SK-N-SH (cell line): Measurements from ENCODE around the gene RNASEH1. TPM values are rescaled to one million over a fixed set of nuclear protein-coding genes. Genes with fewer than 3 reads are reported as not detected.
A peak's percentile ranks its signal among the peaks of the same experiment; 100 is the strongest.

Source experiments
- CTCF ChIA-PET: fragments of 300-600, 350-600 bp; formaldehyde crosslinking; extraction: SDS; loops from one replicate; lab custom pipeline; 2021; lab: Yijun Ruan, JAX
- POLR2A ChIA-PET: fragments of 350-600 bp; sonication (Branson Sonifier 250); formaldehyde crosslinking; extraction: SDS; loops from one replicate; lab custom pipeline; 2020; ENCODE audit warnings: antibody characterized with exemption, inconsistent platforms; lab: Yijun Ruan, JAX
- DNase-seq: peaks from one replicate; pipeline ENCODE4 v3.0.0; 2012
- H2AFZ ChIP-seq: fragments of 200-600 bp; sonication (generic); 2 replicates; pipeline ENCODE4 v1.8.1; 2016; ENCODE audit warnings: antibody characterized with exemption, mild to moderate bottlenecking, low read depth
- H3F3A ChIP-seq: fragments of 200-600 bp; sonication (generic); replicated peaks from 2 replicates; pipeline ENCODE3; 2016; ENCODE audit warnings: antibody characterized with exemption, mild to moderate bottlenecking; ENCODE audit not compliant: insufficient read depth
- H3K27ac ChIP-seq, 2 experiments: fragments of 200-500 bp in 1 of 2; fragments of 200-600 bp in 1 of 2; sonication (Bioruptor generic) in 1 of 2; sonication (generic), shearing (Covaris generic) in 1 of 2; 2 replicates each; pipeline versions ENCODE4 v1.5.1 to v1.6.1; 2014 to 2016; ENCODE audit warnings: low read depth in 2 of 2, inconsistent platforms in 1 of 2, low read length in 1 of 2, mild to moderate bottlenecking in 1 of 2, mixed read lengths in 1 of 2
- H3K27me3 ChIP-seq: fragments of 200-600 bp; sonication (generic), shearing (Covaris generic); 2 replicates; pipeline ENCODE4 v1.6.1; 2016; ENCODE audit warnings: mixed run types; ENCODE audit not compliant: insufficient read depth
- H3K36me3 ChIP-seq, 2 experiments: fragments of 200-500 bp in 1 of 2; fragments of 200-600 bp in 1 of 2; sonication (Bioruptor generic) in 1 of 2; sonication (generic) in 1 of 2; replicated peaks in 1 of 2; 2 replicates each; pipeline versions ENCODE3 to v1.5.1; 2014 to 2016; ENCODE audit warnings: low read length in 1 of 2, mild to moderate bottlenecking in 1 of 2; ENCODE audit not compliant: insufficient read depth in 2 of 2, control insufficient read depth in 1 of 2
- H3K4me1 ChIP-seq, 2 experiments: fragments of 200-500 bp in 1 of 2; fragments of 200-600 bp in 1 of 2; sonication (Bioruptor generic) in 1 of 2; sonication (generic), shearing (Covaris generic) in 1 of 2; 2 replicates each; pipeline versions ENCODE4 v1.5.1 to v1.6.1; 2014 to 2016; ENCODE audit warnings: low read depth in 1 of 2, low read length in 1 of 2, mixed run types in 1 of 2; ENCODE audit not compliant: insufficient read depth in 2 of 2, control insufficient read depth in 1 of 2
- H3K4me2 ChIP-seq: fragments of 200-600 bp; sonication (generic), shearing (Covaris generic); 2 replicates; pipeline ENCODE4 v1.6.1; 2017; ENCODE audit warnings: mixed run types
- H3K4me3 ChIP-seq, 2 experiments: fragments of 200-500 bp in 1 of 2; fragments of 200-600 bp in 1 of 2; sonication (Bioruptor generic) in 1 of 2; sonication (generic), shearing (Covaris generic) in 1 of 2; 2 replicates each; pipeline versions ENCODE4 v1.5.1 to v1.8.1; 2014 to 2016; ENCODE audit warnings: low read depth in 2 of 2, inconsistent platforms in 1 of 2, low read length in 1 of 2, mild to moderate bottlenecking in 1 of 2, mixed read lengths in 1 of 2, moderate library complexity in 1 of 2
- H3K79me2 ChIP-seq: fragments of 200-600 bp; sonication (generic); 2 replicates; pipeline ENCODE4 v1.8.1; 2017; ENCODE audit warnings: mild to moderate bottlenecking; ENCODE audit not compliant: insufficient read depth
- H3K9ac ChIP-seq: fragments of 200-600 bp; sonication (generic); 2 replicates; pipeline ENCODE4 v1.6.1; 2017; ENCODE audit warnings: mixed run types
- H3K9me2 ChIP-seq: fragments of 200-600 bp; sonication (generic); 2 replicates; pipeline ENCODE4 v1.6.1; 2017; ENCODE audit warnings: mixed run types
- H3K9me3 ChIP-seq: fragments of 200-600 bp; sonication (generic); 2 replicates; pipeline ENCODE4 v1.6.1; 2017; ENCODE audit warnings: mixed run types, mild to moderate bottlenecking, moderate library complexity
- H4K20me1 ChIP-seq: fragments of 200-600 bp; sonication (generic); 2 replicates; pipeline ENCODE4 v1.6.1; 2017; ENCODE audit warnings: mild to moderate bottlenecking, mixed run types; ENCODE audit not compliant: insufficient read depth
- CTCF ChIP-seq: fragments of 200-600 bp; sonication (generic); IDR thresholded peaks from 2 replicates; pipeline ENCODE4 v1.6.1; 2017; ENCODE audit warnings: antibody characterized with exemption, mild to moderate bottlenecking, moderate library complexity
- ELF1 ChIP-seq: IDR thresholded peaks from 2 replicates; pipeline ENCODE4 v1.4.0; 2012
- EP300 ChIP-seq, 2 experiments: IDR thresholded peaks; 2 replicates each; pipeline versions ENCODE4 v1.4.0 to v1.6.1; 2012; ENCODE audit warnings: borderline replicate concordance in 1 of 2, low read depth in 1 of 2, low read length in 1 of 2
- EZH2phosphoT487 ChIP-seq: fragments of 200-600 bp; sonication (generic); IDR thresholded peaks from 2 replicates; pipeline ENCODE4 v1.6.1; 2017; ENCODE audit warnings: low read depth, mixed run types, mild to moderate bottlenecking, antibody characterized with exemption, moderate library complexity, borderline replicate concordance
- FOSL2 ChIP-seq: IDR thresholded peaks from 2 replicates; pipeline ENCODE4 v1.4.0; 2012; ENCODE audit warnings: low read depth, mild to moderate bottlenecking, moderate library complexity, borderline replicate concordance
- FOXM1 ChIP-seq: IDR thresholded peaks from 2 replicates; pipeline ENCODE4 v1.4.0; 2012; ENCODE audit warnings: low read depth, mild to moderate bottlenecking
- GABPA ChIP-seq: IDR thresholded peaks from 2 replicates; pipeline ENCODE4 v1.4.0; 2012; ENCODE audit warnings: low read depth, mild to moderate bottlenecking
- MEF2A ChIP-seq: IDR thresholded peaks from 2 replicates; pipeline ENCODE4 v1.4.0; 2012; ENCODE audit warnings: low read depth, borderline replicate concordance
- MXI1 ChIP-seq: IDR thresholded peaks from 2 replicates; pipeline ENCODE4 v1.6.1; 2012; ENCODE audit warnings: mild to moderate bottlenecking, low read depth, low read length, improper control_type of control experiment
- NRF1 ChIP-seq: IDR thresholded peaks from 2 replicates; pipeline ENCODE4 v1.6.1; 2012; ENCODE audit warnings: low read depth, mild to moderate bottlenecking, low read length
- POLR2AphosphoS5 ChIP-seq: IDR thresholded peaks from 2 replicates; pipeline ENCODE4 v1.6.1; 2012; ENCODE audit warnings: low read depth, low read length
- RCOR1 ChIP-seq: fragments of 150-350 bp; IDR thresholded peaks from 2 replicates; pipeline ENCODE4 v1.6.1; 2017; ENCODE audit warnings: antibody characterized with exemption, low read length
- RFX5 ChIP-seq: IDR thresholded peaks from 2 replicates; pipeline ENCODE4 v1.6.1; 2012; ENCODE audit warnings: mild to moderate bottlenecking, improper control_type of control experiment, low read length
- SIN3A ChIP-seq: IDR thresholded peaks from 2 replicates; pipeline ENCODE4 v1.6.1; 2012; ENCODE audit warnings: low read depth, mild to moderate bottlenecking, low read length, moderate library complexity, borderline replicate concordance
- SMC3 ChIP-seq: IDR thresholded peaks from 2 replicates; pipeline ENCODE4 v1.6.1; 2012; ENCODE audit warnings: low read depth, low read length, improper control_type of control experiment
- TEAD4 ChIP-seq: IDR thresholded peaks from 2 replicates; pipeline ENCODE4 v1.4.0; 2012; ENCODE audit warnings: mild to moderate bottlenecking, borderline replicate concordance; ENCODE audit not compliant: insufficient read depth
- YY1 ChIP-seq: IDR thresholded peaks from 2 replicates; pipeline ENCODE4 v1.4.0; 2012; ENCODE audit warnings: low read depth, mild to moderate bottlenecking
- ZBTB33 ChIP-seq: IDR thresholded peaks from 2 replicates; pipeline ENCODE4 v1.4.0; 2012; ENCODE audit warnings: low read depth, borderline replicate concordance
- WGBS: methylation state at CpG from one replicate; pipeline ENCODE4 v1.1.6; 2017; ENCODE audit warnings: low lambda C conversion rate; 5-methylcytosine and 5-hydroxymethylcytosine counted together
- polyA plus RNA-seq, 3 experiments: library from polyadenylated mRNA; depleted of rRNA; stranded (reverse); fragments of >200 nt; gene quantifications; 2 replicates each; pipeline ENCODE4 v1.2.3, GENCODE V29; 2012
- TF ChIP-seq, protein P1 (sequence below): IDR thresholded peaks from 2 replicates; pipeline ENCODE4 v1.4.0; 2012; ENCODE audit warnings: low read depth
- TF ChIP-seq, protein P2 (sequence below): fragments of 150-350 bp; IDR thresholded peaks from 2 replicates; pipeline ENCODE4 v1.6.1; 2017; ENCODE audit warnings: antibody characterized with exemption, low read length, low read depth, borderline replicate concordance
- TF ChIP-seq, protein P3 (sequence below): IDR thresholded peaks from 2 replicates; pipeline ENCODE4 v1.6.1; 2012; ENCODE audit warnings: mild to moderate bottlenecking, low read depth, low read length, moderate library complexity

RNASEH1 gene
- polyA plus RNA-seq, 1 of the 3 experiments (the other 2 are of a cell fraction): 34.4 TPM

- peak overlapping the region; percentile 66 for H2AFZ ChIP-seq
- H3K4me3 ChIP-seq: peak overlapping the region; percentile 32 to 63; a peak in 3 of 4 replicates
- H3K9me3 ChIP-seq: no peaks in the 10 kb centered on the region
- no peaks in the 10 kb centered on the region for H3K9me2 ChIP-seq
- peaks cover 14% of the 10 kb centered on the region in 2 experiments for H3K36me3 ChIP-seq
- H3K79me2 ChIP-seq: peaks cover 5% of the 10 kb centered on the region
- no peaks in the 10 kb centered on the region for H3K27me3 ChIP-seq
- H3K4me2 ChIP-seq: peak overlapping the region; percentile 72
- H3K9ac ChIP-seq: peak overlapping the region; percentile 87
- H4K20me1 ChIP-seq: no peaks in the 10 kb centered on the region
- 33% methylated on average over 20 of the region's 24 CpGs for WGBS
- peaks cover 3 to 13% of the 10 kb centered on the region in 2 experiments; a peak in 3 of 4 replicates for H3K4me1 ChIP-seq
- peak overlapping the region; percentile 72 to 98 for H3K27ac ChIP-seq
- peak; percentile 37 for DNase-seq
- ChIA-PET POLR2A (no interaction called here), CTCF (interaction anchor here (1.1 to 2.2 kb wide), 2 partner anchors 17 to 18 kb away, joined by 3 to 6 read pairs; no protein-coding TSS in a partner anchor)
- peaks cover 29% of the 10 kb centered on the region for H3F3A ChIP-seq
- TF ChIP-seq, protein P1, sequence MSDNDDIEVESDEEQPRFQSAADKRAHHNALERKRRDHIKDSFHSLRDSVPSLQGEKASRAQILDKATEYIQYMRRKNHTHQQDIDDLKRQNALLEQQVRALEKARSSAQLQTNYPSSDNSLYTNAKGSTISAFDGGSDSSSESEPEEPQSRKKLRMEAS: no peak; the same call in 1 of the 2 replicates
- TF ChIP-seq SMC3 (0 out of 2 replicates have a peak, but pooled peaks have one; percentile 13), MXI1 (no peak), MEF2A (no peak), RCOR1 (no peak), TEAD4 (no peak; the same call in 1 of the 2 replicates), ELF1 (no peak), SIN3A (0 out of 2 replicates have a peak, but pooled peaks have one; percentile 11), FOXM1 (no peak), YY1 (no peak), ZBTB33 (no peak), GABPA (0 out of 2 replicates have a peak, but pooled peaks have one; percentile 46), FOSL2 (peak; percentile 86; the same call in 1 of the 2 replicates), RFX5 (no peak), NRF1 (no peak), POLR2AphosphoS5 (0 out of 2 replicates have a peak, but pooled peaks have one; percentile 56), EP300 (IDR thresholded peaks at IDR 0.05; ENCODE audit: borderline replicate concordance in 1 of 2, low read depth in 1 of 2, low read length in 1 of 2) (no peak), CTCF (peak; percentile 48), EZH2phosphoT487 (no peak)
- TF ChIP-seq, protein P2, sequence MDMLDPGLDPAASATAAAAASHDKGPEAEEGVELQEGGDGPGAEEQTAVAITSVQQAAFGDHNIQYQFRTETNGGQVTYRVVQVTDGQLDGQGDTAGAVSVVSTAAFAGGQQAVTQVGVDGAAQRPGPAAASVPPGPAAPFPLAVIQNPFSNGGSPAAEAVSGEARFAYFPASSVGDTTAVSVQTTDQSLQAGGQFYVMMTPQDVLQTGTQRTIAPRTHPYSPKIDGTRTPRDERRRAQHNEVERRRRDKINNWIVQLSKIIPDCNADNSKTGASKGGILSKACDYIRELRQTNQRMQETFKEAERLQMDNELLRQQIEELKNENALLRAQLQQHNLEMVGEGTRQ: no peak
- TF ChIP-seq, protein P3, sequence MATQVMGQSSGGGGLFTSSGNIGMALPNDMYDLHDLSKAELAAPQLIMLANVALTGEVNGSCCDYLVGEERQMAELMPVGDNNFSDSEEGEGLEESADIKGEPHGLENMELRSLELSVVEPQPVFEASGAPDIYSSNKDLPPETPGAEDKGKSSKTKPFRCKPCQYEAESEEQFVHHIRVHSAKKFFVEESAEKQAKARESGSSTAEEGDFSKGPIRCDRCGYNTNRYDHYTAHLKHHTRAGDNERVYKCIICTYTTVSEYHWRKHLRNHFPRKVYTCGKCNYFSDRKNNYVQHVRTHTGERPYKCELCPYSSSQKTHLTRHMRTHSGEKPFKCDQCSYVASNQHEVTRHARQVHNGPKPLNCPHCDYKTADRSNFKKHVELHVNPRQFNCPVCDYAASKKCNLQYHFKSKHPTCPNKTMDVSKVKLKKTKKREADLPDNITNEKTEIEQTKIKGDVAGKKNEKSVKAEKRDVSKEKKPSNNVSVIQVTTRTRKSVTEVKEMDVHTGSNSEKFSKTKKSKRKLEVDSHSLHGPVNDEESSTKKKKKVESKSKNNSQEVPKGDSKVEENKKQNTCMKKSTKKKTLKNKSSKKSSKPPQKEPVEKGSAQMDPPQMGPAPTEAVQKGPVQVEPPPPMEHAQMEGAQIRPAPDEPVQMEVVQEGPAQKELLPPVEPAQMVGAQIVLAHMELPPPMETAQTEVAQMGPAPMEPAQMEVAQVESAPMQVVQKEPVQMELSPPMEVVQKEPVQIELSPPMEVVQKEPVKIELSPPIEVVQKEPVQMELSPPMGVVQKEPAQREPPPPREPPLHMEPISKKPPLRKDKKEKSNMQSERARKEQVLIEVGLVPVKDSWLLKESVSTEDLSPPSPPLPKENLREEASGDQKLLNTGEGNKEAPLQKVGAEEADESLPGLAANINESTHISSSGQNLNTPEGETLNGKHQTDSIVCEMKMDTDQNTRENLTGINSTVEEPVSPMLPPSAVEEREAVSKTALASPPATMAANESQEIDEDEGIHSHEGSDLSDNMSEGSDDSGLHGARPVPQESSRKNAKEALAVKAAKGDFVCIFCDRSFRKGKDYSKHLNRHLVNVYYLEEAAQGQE: no peak
Measured at GRCh38 chr2:3535794-3536681, 22.1 kb downstream of the RNASEH1 start.
